WTC11 (cell line): ENCODE results near the gene EXD3. TPM values are rescaled to one million over a fixed set of nuclear protein-coding genes. Genes with fewer than 3 reads are reported as not detected.

Experiments used
- ATAC-seq: fragments of 200-7000 bp; cut with Tn5 transposase; 2 replicates; pipeline ENCODE4 v1.10.0; 2021; ENCODE audit warnings: mild to moderate bottlenecking, moderate library complexity
- CTCF ChIA-PET: fragments of 300-600 bp; sonication (Branson Sonifier 250); formaldehyde crosslinking; loops from one replicate; lab custom pipeline; 2021; ENCODE audit warnings: antibody characterized with exemption; lab: Charles Lee
- POLR2A ChIA-PET: fragments of 350-600 bp; sonication (Branson Sonifier 250); formaldehyde crosslinking; loops from one replicate; lab custom pipeline; 2021; ENCODE audit warnings: antibody characterized with exemption; lab: Charles Lee
- DNase-seq: peaks from one replicate; pipeline ENCODE4 v3.0.0; 2021; ENCODE audit warnings: low spot score
- H3K27ac Mint-ChIP-seq: 2 replicates; pipeline ENCODE4 v1.8.0; 2021; ENCODE audit warnings: mixed read lengths
- H3K27me3 Mint-ChIP-seq: 2 replicates; pipeline ENCODE4 v1.8.0; 2021; ENCODE audit warnings: low read depth, mild to moderate bottlenecking, moderate library complexity, mixed read lengths
- H3K36me3 Mint-ChIP-seq: 2 replicates; pipeline ENCODE4 v1.8.0; 2021; ENCODE audit warnings: mixed read lengths
- H3K4me1 Mint-ChIP-seq: 2 replicates; pipeline ENCODE4 v1.8.0; 2022; ENCODE audit warnings: mixed read lengths
- H3K4me3 Mint-ChIP-seq: 2 replicates; pipeline ENCODE4 v1.8.0; 2021; ENCODE audit warnings: mild to moderate bottlenecking, moderate library complexity, mixed read lengths
- H3K9me3 Mint-ChIP-seq: 2 replicates; pipeline ENCODE4 v1.8.0; 2021; ENCODE audit warnings: mixed read lengths
- EMX1 ChIP-seq: fragments of 250-450 bp; sonication (Bioruptor Pico); IDR thresholded peaks from 2 replicates; pipeline ENCODE4 v1.8.0; 2021; ENCODE audit warnings: mild to moderate bottlenecking
- FOXK1 ChIP-seq: sonication (generic); formaldehyde crosslinking; IDR thresholded peaks from 2 replicates; pipeline ENCODE4 v1.8.0; 2022; ENCODE audit warnings: mild to moderate bottlenecking, moderate library complexity, missing genetic modification reagents
- FOXP1 ChIP-seq: sonication (generic); formaldehyde crosslinking; IDR thresholded peaks from 2 replicates; pipeline ENCODE4 v1.8.0; 2022; ENCODE audit warnings: missing genetic modification reagents, mild to moderate bottlenecking, moderate library complexity, borderline replicate concordance
- FOXP4 ChIP-seq: sonication (generic); formaldehyde crosslinking; IDR thresholded peaks from 2 replicates; pipeline ENCODE4 v1.8.0; 2022; ENCODE audit warnings: mild to moderate bottlenecking, missing genetic modification reagents
- HMGA2 ChIP-seq: fragments of 250-450 bp; sonication (Bioruptor Pico); IDR thresholded peaks from 2 replicates; pipeline ENCODE4 v1.4.0; 2021; ENCODE audit warnings: mild to moderate bottlenecking, moderate library complexity
- IRF2 ChIP-seq: sonication (generic); formaldehyde crosslinking; IDR thresholded peaks from 2 replicates; pipeline ENCODE4 v1.8.0; 2022; ENCODE audit warnings: low read depth, missing genetic modification reagents, borderline replicate concordance
- MLX ChIP-seq: sonication (generic); formaldehyde crosslinking; IDR thresholded peaks from 2 replicates; pipeline ENCODE4 v1.8.1; 2023; ENCODE audit warnings: mild to moderate bottlenecking, missing genetic modification reagents, moderate library complexity
- NFE2L1 ChIP-seq: sonication (generic); formaldehyde crosslinking; IDR thresholded peaks from 2 replicates; pipeline ENCODE4 v1.8.1; 2023; ENCODE audit warnings: missing genetic modification reagents
- PREB ChIP-seq: sonication (generic); formaldehyde crosslinking; IDR thresholded peaks from 2 replicates; pipeline ENCODE4 v1.8.1; 2022; ENCODE audit warnings: mild to moderate bottlenecking, missing genetic modification reagents, moderate library complexity, borderline replicate concordance
- USF1 ChIP-seq: sonication (generic); formaldehyde crosslinking; IDR thresholded peaks from 2 replicates; pipeline ENCODE4 v1.8.0; 2022; ENCODE audit warnings: mild to moderate bottlenecking, missing genetic modification reagents
- ZBTB21 ChIP-seq: sonication (generic); formaldehyde crosslinking; IDR thresholded peaks from 2 replicates; pipeline ENCODE4 v1.8.1; 2023; ENCODE audit warnings: mild to moderate bottlenecking, missing genetic modification reagents, borderline replicate concordance
- ZNF232 ChIP-seq: sonication (generic); formaldehyde crosslinking; IDR thresholded peaks from 2 replicates; pipeline ENCODE4 v1.8.0; 2022; ENCODE audit warnings: mild to moderate bottlenecking, missing genetic modification reagents
- ZNF532 ChIP-seq: fragments of 250-450 bp; sonication (Bioruptor Pico); IDR thresholded peaks from 2 replicates; pipeline ENCODE4 v1.9.0; 2021; ENCODE audit warnings: mild to moderate bottlenecking, borderline replicate concordance
- total RNA-seq: library from RNA; stranded (reverse); gene quantifications from 3 replicates; pipeline ENCODE4 v1.2.3, GENCODE V29; 2021
- TF ChIP-seq, protein P1 (sequence below): fragments of 250-450 bp; sonication (Bioruptor Pico); IDR thresholded peaks from 2 replicates; pipeline ENCODE4 v1.9.0; 2021; ENCODE audit warnings: moderate library complexity, mild to moderate bottlenecking, inconsistent platforms, borderline replicate concordance
- TF ChIP-seq, protein P2 (sequence below): sonication (generic); formaldehyde crosslinking; IDR thresholded peaks from 2 replicates; pipeline ENCODE4 v1.8.1; 2023; ENCODE audit warnings: mild to moderate bottlenecking, missing genetic modification reagents, moderate library complexity
- TF ChIP-seq, protein P3 (sequence below): sonication (generic); formaldehyde crosslinking; IDR thresholded peaks from 2 replicates; pipeline ENCODE4 v1.8.1; 2023; ENCODE audit warnings: mild to moderate bottlenecking, missing genetic modification reagents, borderline replicate concordance
- TF ChIP-seq, protein P4 (sequence below): sonication (generic); formaldehyde crosslinking; IDR thresholded peaks from 2 replicates; pipeline ENCODE4 v1.8.1; 2023; ENCODE audit warnings: mild to moderate bottlenecking, missing genetic modification reagents

The EXD3 gene
- total RNA-seq, 1 experiment from 2014 or later = 21.2 TPM

- TF ChIP-seq USF1 (peak; percentile 73; the same call in 1 of the 2 replicates), IRF2 (CRISPR knock-in tag) (no peak), NFE2L1 (no peak), MLX (no peak), EMX1 (CRISPR knock-in tag) (no peak), ZBTB21 (CRISPR knock-in tag) (no peak), ZNF232 (CRISPR knock-in tag) (0 out of 2 replicates have a peak, but pooled peaks have one; percentile 28), ZNF532 (CRISPR knock-in tag) (no peak), HMGA2 (CRISPR knock-in tag) (no peak), FOXP4 (CRISPR knock-in tag) (no peak)
- TF ChIP-seq, protein P1, sequence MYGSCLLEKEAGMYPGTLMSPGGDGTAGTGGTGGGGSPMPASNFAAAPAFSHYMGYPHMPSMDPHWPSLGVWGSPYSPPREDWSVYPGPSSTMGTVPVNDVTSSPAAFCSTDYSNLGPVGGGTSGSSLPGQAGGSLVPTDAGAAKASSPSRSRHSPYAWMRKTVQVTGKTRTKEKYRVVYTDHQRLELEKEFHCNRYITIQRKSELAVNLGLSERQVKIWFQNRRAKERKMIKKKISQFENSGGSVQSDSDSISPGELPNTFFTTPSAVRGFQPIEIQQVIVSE = no peak
- TF ChIP-seq, protein P2, sequence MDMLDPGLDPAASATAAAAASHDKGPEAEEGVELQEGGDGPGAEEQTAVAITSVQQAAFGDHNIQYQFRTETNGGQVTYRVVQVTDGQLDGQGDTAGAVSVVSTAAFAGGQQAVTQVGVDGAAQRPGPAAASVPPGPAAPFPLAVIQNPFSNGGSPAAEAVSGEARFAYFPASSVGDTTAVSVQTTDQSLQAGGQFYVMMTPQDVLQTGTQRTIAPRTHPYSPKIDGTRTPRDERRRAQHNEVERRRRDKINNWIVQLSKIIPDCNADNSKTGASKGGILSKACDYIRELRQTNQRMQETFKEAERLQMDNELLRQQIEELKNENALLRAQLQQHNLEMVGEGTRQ = peak; percentile 78
Measured at GRCh38 chr9:137459152-137459600, 36.2 kb upstream of the EXD3 start, which contains the start of gene NSMF (continued).

- POLR2A ChIA-PET = no interaction called here
- Mint-ChIP-seq H3K27me3 (no peaks in the 10 kb centered on the region), H3K4me3 (peak overlapping the region; percentile 30; the same call in 1 of the 2 replicates), H3K4me1 (peaks cover 6% of the 10 kb centered on the region), H3K36me3 (peaks cover 3% of the 10 kb centered on the region; the same call in 1 of the 2 replicates), H3K9me3 (no peaks in the 10 kb centered on the region), H3K27ac (no peak overlapping the region)
- DNase-seq (peak; percentile 26), ATAC-seq (peak; percentile 7)
- CTCF ChIA-PET = interaction anchor here (0.9 to 1.0 kb wide), 6 partner anchors 14 to 429 kb away, joined by 3 to 18 read pairs (median 6); partner anchors contain the start of genes ENTPD8, EXD3 and NOXA1
- no peak for TF ChIP-seq PREB (CRISPR knock-in tag)
- TF ChIP-seq FOXP1 (CRISPR knock-in tag) = 0 out of 2 replicates have a peak, but pooled peaks have one; percentile 38
- TF ChIP-seq, protein P3, sequence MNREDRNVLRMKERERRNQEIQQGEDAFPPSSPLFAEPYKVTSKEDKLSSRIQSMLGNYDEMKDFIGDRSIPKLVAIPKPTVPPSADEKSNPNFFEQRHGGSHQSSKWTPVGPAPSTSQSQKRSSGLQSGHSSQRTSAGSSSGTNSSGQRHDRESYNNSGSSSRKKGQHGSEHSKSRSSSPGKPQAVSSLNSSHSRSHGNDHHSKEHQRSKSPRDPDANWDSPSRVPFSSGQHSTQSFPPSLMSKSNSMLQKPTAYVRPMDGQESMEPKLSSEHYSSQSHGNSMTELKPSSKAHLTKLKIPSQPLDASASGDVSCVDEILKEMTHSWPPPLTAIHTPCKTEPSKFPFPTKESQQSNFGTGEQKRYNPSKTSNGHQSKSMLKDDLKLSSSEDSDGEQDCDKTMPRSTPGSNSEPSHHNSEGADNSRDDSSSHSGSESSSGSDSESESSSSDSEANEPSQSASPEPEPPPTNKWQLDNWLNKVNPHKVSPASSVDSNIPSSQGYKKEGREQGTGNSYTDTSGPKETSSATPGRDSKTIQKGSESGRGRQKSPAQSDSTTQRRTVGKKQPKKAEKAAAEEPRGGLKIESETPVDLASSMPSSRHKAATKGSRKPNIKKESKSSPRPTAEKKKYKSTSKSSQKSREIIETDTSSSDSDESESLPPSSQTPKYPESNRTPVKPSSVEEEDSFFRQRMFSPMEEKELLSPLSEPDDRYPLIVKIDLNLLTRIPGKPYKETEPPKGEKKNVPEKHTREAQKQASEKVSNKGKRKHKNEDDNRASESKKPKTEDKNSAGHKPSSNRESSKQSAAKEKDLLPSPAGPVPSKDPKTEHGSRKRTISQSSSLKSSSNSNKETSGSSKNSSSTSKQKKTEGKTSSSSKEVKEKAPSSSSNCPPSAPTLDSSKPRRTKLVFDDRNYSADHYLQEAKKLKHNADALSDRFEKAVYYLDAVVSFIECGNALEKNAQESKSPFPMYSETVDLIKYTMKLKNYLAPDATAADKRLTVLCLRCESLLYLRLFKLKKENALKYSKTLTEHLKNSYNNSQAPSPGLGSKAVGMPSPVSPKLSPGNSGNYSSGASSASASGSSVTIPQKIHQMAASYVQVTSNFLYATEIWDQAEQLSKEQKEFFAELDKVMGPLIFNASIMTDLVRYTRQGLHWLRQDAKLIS (CRISPR knock-in tag) = no peak
- TF ChIP-seq EMX1 (CRISPR knock-in tag) = no peak
- TF ChIP-seq FOXK1 (CRISPR knock-in tag) = peak; percentile 15; the same call in 1 of the 2 replicates
- TF ChIP-seq, protein P4, sequence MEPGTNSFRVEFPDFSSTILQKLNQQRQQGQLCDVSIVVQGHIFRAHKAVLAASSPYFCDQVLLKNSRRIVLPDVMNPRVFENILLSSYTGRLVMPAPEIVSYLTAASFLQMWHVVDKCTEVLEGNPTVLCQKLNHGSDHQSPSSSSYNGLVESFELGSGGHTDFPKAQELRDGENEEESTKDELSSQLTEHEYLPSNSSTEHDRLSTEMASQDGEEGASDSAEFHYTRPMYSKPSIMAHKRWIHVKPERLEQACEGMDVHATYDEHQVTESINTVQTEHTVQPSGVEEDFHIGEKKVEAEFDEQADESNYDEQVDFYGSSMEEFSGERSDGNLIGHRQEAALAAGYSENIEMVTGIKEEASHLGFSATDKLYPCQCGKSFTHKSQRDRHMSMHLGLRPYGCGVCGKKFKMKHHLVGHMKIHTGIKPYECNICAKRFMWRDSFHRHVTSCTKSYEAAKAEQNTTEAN (CRISPR knock-in tag) = no peak
Measured at GRCh38 chr9:137458194-137459151, 35.5 kb upstream of the EXD3 start.
